AG09309 (cell line): ENCODE results near the gene SPIN2A.
"Not testable (repeated sequence)": the region's sequence is repeated elsewhere in the genome, so short reads cannot be mapped to it uniquely, and the experiment has no call there.

ENCODE experiments used
- DNase-seq: peaks from one replicate; pipeline ENCODE4 v3.0.0-alpha.2; 2010; ENCODE audit warnings: low read depth
- H3K4me3 ChIP-seq: 2 replicates; pipeline ENCODE4 v1.5.1; 2011; ENCODE audit warnings: mild to moderate bottlenecking, low read depth, low read length, moderate library complexity; ENCODE audit not compliant: control insufficient read depth
- CTCF ChIP-seq: IDR thresholded peaks from 2 replicates; pipeline ENCODE4 v1.5.1; 2011; ENCODE audit warnings: mild to moderate bottlenecking, low read depth, low read length, inconsistent platforms; ENCODE audit not compliant: insufficient read depth, control insufficient read depth; ENCODE audit errors: missing control alignments

Gene SPIN2A

GRCh38 chrX:57137501-57137900 lies 304 bp upstream of the SPIN2A start:
- no peak for DNase-seq
- TF ChIP-seq CTCF = no peak
- H3K4me3 ChIP-seq = peak overlapping the region; percentile 16

- not testable (repeated sequence) for H3K4me3 ChIP-seq
These were observed 608 bp downstream of the SPIN2A start for GRCh38 chrX:57136589-57136988.

GRCh38 chrX:57135287-57135686 lies 1.9 kb downstream of the SPIN2A start:
- H3K4me3 ChIP-seq = no peak overlapping the region
- no peak for DNase-seq
- no peak for TF ChIP-seq CTCF

More at GRCh38 chrX:57136589-57136988, 608 bp downstream of the SPIN2A start:
- DNase-seq = not testable (repeated sequence)

GRCh38 chrX:57134702-57135101 lies 2.5 kb downstream of the SPIN2A start:
- no peak for DNase-seq
- no peak for TF ChIP-seq CTCF

GRCh38 chrX:57133706-57134105 lies 3.5 kb downstream of the SPIN2A start:
- no peak for TF ChIP-seq CTCF
- DNase-seq = no peak
- no peak overlapping the region for H3K4me3 ChIP-seq

More at GRCh38 chrX:57134702-57135101, 2.5 kb downstream of the SPIN2A start:
- H3K4me3 ChIP-seq = no peak overlapping the region

GRCh38 chrX:57133284-57133683 lies 3.9 kb downstream of the SPIN2A start:
- DNase-seq = not testable (repeated sequence)

GRCh38 chrX:57132046-57132445 lies 5.2 kb downstream of the SPIN2A start:
- no peak for DNase-seq
- no peak overlapping the region for H3K4me3 ChIP-seq
- no peak for TF ChIP-seq CTCF

More at GRCh38 chrX:57133284-57133683, 3.9 kb downstream of the SPIN2A start:
- not testable (repeated sequence) for H3K4me3 ChIP-seq

GRCh38 chrX:57121816-57122215 lies 15.4 kb downstream of the SPIN2A start:
- no peak for TF ChIP-seq CTCF
- DNase-seq = no peak
- peak overlapping the region; percentile 70 for H3K4me3 ChIP-seq
